GM12801 (cell line): ENCODE data around the gene SLC25A13.

Source experiments
- TF ChIP-seq, protein P1 (sequence below): IDR thresholded peaks from one replicate; pipeline ENCODE4 v1.5.1; 2011; ENCODE audit warnings: control low read depth; ENCODE audit not compliant: insufficient read length; ENCODE audit errors: extremely low read depth

SLC25A13 gene, protein sequence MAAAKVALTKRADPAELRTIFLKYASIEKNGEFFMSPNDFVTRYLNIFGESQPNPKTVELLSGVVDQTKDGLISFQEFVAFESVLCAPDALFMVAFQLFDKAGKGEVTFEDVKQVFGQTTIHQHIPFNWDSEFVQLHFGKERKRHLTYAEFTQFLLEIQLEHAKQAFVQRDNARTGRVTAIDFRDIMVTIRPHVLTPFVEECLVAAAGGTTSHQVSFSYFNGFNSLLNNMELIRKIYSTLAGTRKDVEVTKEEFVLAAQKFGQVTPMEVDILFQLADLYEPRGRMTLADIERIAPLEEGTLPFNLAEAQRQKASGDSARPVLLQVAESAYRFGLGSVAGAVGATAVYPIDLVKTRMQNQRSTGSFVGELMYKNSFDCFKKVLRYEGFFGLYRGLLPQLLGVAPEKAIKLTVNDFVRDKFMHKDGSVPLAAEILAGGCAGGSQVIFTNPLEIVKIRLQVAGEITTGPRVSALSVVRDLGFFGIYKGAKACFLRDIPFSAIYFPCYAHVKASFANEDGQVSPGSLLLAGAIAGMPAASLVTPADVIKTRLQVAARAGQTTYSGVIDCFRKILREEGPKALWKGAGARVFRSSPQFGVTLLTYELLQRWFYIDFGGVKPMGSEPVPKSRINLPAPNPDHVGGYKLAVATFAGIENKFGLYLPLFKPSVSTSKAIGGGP

DNA sequence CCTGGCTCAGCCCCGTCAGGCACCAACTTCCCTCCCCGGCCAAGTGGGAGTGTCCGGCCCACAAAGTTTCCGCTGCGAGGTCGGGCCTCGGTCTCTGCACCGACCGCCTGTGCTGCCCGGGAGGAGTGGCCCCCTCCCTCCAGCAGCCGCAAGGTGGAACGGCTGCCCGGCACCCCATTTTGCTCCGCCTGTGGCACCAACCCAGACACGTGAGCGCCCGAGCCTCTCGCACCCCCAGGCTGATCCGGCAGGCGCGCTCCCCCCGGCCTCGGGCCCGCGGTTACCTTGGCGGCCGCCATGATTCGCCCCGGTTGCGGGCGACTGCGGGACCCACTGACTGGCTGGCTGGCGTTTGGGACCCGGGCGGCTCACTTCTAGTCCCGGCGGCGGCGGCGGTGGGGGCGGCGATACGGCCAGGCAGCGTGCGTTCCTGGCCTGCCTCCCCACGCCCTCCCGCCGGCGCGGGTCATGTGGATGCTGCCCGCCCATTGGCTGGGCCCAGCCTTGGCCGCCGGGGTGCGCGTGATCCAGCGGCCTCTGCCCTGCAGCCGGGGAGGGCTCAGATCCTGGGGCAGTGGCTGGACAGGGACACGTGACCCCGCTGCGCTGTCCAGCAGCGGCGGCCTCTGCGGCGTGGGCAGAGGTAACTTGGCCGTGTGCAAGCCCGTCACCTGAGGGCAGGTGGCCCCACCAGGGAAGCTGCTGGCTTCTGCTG lies at the start of gene SLC25A13:
TSS of gene SLC25A13 (minus strand) at position 441 of the 715 bp plus-strand sequence. CDS start at position 299, 142 bp downstream.
- TF ChIP-seq, protein P1, sequence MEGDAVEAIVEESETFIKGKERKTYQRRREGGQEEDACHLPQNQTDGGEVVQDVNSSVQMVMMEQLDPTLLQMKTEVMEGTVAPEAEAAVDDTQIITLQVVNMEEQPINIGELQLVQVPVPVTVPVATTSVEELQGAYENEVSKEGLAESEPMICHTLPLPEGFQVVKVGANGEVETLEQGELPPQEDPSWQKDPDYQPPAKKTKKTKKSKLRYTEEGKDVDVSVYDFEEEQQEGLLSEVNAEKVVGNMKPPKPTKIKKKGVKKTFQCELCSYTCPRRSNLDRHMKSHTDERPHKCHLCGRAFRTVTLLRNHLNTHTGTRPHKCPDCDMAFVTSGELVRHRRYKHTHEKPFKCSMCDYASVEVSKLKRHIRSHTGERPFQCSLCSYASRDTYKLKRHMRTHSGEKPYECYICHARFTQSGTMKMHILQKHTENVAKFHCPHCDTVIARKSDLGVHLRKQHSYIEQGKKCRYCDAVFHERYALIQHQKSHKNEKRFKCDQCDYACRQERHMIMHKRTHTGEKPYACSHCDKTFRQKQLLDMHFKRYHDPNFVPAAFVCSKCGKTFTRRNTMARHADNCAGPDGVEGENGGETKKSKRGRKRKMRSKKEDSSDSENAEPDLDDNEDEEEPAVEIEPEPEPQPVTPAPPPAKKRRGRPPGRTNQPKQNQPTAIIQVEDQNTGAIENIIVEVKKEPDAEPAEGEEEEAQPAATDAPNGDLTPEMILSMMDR = no peak

DNA sequence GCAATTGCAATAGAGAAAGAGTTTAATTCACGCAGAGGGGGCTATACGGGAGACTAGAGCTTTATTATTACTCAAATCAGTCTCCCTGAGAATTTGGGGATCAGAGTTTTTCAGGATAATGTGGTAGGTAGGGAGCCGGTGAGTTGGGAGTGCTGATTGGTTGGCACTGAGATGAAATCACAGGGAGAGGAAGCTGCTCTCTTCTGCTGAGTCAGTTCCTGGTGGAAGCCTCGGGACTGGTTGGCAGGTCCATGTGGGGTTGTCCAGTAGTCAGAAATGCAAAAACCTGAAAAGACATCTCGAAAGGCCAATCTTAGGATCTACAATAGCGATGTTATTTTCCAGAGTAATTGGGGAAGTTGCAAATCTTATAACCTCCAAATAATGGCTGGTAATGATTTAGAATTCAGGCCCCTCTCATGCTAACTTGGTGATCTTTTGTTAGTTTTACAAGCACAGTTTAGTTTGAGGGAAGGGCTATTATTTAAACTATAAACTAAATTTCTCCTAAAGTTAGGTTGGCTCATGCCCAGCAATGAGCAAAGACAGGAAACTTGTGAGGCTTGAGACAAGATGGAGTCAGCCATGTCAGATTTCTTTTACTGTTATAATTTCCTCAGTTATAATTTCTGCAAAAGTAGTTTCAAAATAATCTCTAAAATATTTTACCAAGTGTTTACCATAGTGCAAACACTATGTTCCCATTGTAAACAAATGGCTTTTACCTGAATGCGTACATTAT lies 39.4 kb upstream of the SLC25A13 start:
- TF ChIP-seq, protein P1 = no peak

DNA sequence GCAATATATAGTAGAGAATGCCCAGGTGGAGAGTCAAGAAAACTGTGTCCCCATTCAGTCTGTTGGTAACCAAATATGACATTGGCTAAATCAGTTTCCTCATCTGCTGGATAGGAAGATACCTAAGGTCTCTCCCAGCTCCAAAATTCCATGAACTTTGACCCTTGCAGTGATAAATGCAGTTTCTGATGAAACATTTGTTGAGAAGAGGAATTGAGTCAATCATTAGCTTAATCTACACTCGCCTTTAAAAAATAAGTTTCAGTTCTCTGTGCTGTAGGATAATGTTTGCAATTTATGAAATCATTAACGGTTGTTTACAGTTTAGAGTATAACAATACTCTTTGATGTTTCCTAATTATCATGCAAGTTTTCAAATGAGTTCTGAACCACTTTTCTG lies 38.0 kb upstream of the SLC25A13 start:
- TF ChIP-seq, protein P1 = no peak

DNA sequence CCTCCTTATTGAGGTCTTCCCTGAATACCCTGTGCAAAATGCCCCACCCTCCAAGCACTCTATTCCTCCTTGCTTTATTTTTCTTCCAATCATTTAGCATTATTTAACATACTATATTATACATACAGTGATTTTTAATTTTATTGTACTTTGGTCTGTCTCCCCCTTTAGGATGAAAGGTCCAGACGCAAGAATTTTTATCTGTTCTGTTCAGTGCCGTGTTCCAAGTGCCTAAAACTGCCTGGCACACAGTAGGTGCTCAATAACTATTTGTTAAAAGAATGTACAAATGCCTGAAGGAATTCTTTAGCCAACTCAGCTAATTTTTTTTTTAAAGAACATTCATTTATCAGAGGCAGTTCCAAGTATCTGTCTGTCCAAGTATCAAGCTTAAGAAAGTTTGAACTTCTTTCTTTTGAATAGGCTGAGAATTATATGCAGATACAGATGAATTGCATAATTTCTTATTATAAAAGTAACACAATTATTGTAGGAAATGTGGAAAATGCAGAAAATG lies 34.1 kb upstream of the SLC25A13 start:
- TF ChIP-seq, protein P1 = no peak

DNA sequence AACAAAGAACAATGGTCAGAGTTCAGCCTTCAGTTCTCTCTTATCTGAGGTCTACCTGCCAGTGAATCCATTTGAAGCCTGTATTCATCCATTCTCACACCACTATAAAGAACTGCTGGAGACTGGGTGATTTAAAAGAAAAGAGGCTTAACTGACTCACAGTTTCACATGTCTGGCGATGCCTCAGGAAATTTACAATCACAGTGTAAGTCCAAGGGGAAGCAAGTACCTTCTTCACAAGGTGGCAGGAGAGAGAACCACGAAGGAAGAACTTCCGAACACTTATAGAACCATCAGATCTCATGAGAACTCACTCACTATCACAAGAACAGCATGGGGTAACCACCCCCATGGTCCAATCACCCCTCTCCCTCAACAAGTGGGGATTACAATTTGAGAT lies 33.0 kb upstream of the SLC25A13 start:
- TF ChIP-seq, protein P1 = no peak

DNA sequence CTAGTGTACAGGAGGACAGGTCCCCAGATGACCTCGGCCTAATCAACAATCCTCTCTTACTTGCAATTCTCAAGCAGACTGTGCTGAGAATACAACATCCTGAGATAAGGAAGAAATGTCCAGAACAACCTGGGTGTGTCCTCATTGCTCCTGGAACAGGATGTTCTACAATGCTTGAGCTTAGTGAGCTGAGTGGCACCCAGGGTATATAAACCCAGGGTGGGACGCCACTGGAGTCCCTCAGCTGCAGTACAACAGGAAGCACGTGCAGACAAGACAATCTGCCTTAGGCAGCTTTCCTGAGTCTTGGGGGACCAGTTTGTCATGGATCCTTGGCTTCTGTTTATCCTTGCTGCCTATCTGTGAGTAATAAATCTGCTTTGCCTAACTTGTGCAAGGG lies 27.7 kb upstream of the SLC25A13 start:
- TF ChIP-seq, protein P1 = no peak
